Neuronal stem cell (in vitro differentiated cells): ENCODE data around the gene LRPPRC.

ENCODE experiments used
- DNase-seq: peaks from one replicate; pipeline ENCODE4 v3.0.0-alpha.2; 2013; ENCODE audit warnings: low spot score
- H2AFZ ChIP-seq: one replicate; pipeline ENCODE4 v1.6.1; 2013; ENCODE audit warnings: mild to moderate bottlenecking, low read length, inconsistent platforms
- H2AK5ac ChIP-seq: 2 replicates; pipeline ENCODE4 v1.6.1; 2013; ENCODE audit warnings: low read depth, mild to moderate bottlenecking, inconsistent platforms, low read length, moderate library complexity, mixed read lengths
- H2BK120ac ChIP-seq: 2 replicates; pipeline ENCODE4 v1.6.1; 2013; ENCODE audit warnings: low read depth, mild to moderate bottlenecking, inconsistent platforms, low read length, moderate library complexity, mixed read lengths
- H2BK12ac ChIP-seq: one replicate; pipeline ENCODE4 v1.6.1; 2013; ENCODE audit warnings: low read length, inconsistent platforms
- H2BK15ac ChIP-seq: 2 replicates; pipeline ENCODE4 v1.6.1; 2013; ENCODE audit warnings: mild to moderate bottlenecking, low read length, inconsistent platforms, mixed read lengths
- H2BK5ac ChIP-seq: one replicate; pipeline ENCODE4 v1.6.1; 2013; ENCODE audit warnings: inconsistent platforms, mild to moderate bottlenecking, low read length, moderate library complexity
- H3K14ac ChIP-seq: one replicate; pipeline ENCODE4 v1.6.1; 2013; ENCODE audit warnings: low read length, inconsistent platforms
- H3K18ac ChIP-seq: 2 replicates; pipeline ENCODE4 v1.6.1; 2013; ENCODE audit warnings: low read length, inconsistent platforms
- H3K23ac ChIP-seq: 2 replicates; pipeline ENCODE4 v1.6.1; 2013; ENCODE audit warnings: low read depth, mild to moderate bottlenecking, mixed read lengths, low read length, inconsistent platforms; ENCODE audit not compliant: poor library complexity
- H3K27ac ChIP-seq: replicated peaks from 3 replicates; pipeline ENCODE4 v1.5.1; 2013; ENCODE audit warnings: low read length, inconsistent platforms
- H3K27me3 ChIP-seq, 3 experiments: 2 replicates each; pipeline ENCODE4 v1.6.1; 2013; ENCODE audit warnings: low read length in 3 of 3, mild to moderate bottlenecking in 2 of 3, inconsistent platforms in 1 of 3, low read depth in 1 of 3, mixed read lengths in 1 of 3, moderate library complexity in 1 of 3; ENCODE audit not compliant: control insufficient read depth in 3 of 3, insufficient read depth in 3 of 3
- H3K36me3 ChIP-seq, 2 donors: replicated peaks in 1 of 2; 2 replicates each; pipeline ENCODE4 v1.6.1; 2013; ENCODE audit warnings: low read length in 2 of 2; ENCODE audit not compliant: control insufficient read depth in 2 of 2, insufficient read depth in 2 of 2
- H3K4ac ChIP-seq: 2 replicates; pipeline ENCODE4 v1.6.1; 2013; ENCODE audit warnings: inconsistent platforms, mild to moderate bottlenecking, low read length, moderate library complexity
- H3K4me1 ChIP-seq, 2 donors: 1 replicate in 1 of 2; 2 replicates in 1 of 2; pipeline ENCODE4 v1.6.1; 2013; ENCODE audit warnings: low read length in 2 of 2, low read depth in 1 of 2; ENCODE audit not compliant: control insufficient read depth in 2 of 2, insufficient read depth in 1 of 2
- H3K4me2 ChIP-seq: one replicate; pipeline ENCODE4 v1.6.1; 2013; ENCODE audit warnings: mild to moderate bottlenecking, low read length, inconsistent platforms; ENCODE audit not compliant: insufficient read depth, poor library complexity, severe bottlenecking
- H3K4me3 ChIP-seq, 2 donors: 2 replicates each; pipeline ENCODE4 v1.5.1; 2013; ENCODE audit warnings: low read length in 2 of 2, mild to moderate bottlenecking in 2 of 2, inconsistent platforms in 1 of 2, moderate library complexity in 1 of 2
- H3K79me1 ChIP-seq: one replicate; pipeline ENCODE4 v1.6.1; 2013; ENCODE audit warnings: low read depth, mild to moderate bottlenecking, inconsistent platforms, low read length, moderate library complexity
- H3K9ac ChIP-seq: one replicate; pipeline ENCODE4 v1.6.1; 2013; ENCODE audit warnings: mild to moderate bottlenecking, low read depth, low read length, inconsistent platforms; ENCODE audit not compliant: poor library complexity
- H3K9me3 ChIP-seq, 2 donors: replicated peaks in 1 of 2; 2 replicates each; pipeline versions ENCODE3 to v1.6.1; 2013; ENCODE audit warnings: low read length in 2 of 2, mild to moderate bottlenecking in 2 of 2, inconsistent platforms in 1 of 2, low read depth in 1 of 2, mixed read lengths in 1 of 2, moderate library complexity in 1 of 2; ENCODE audit not compliant: control insufficient read depth in 2 of 2, insufficient read depth in 1 of 2
- H4K8ac ChIP-seq: one replicate; pipeline ENCODE4 v1.6.1; 2013; ENCODE audit warnings: low read depth, mild to moderate bottlenecking, inconsistent platforms, low read length, moderate library complexity
- H4K91ac ChIP-seq: one replicate; pipeline ENCODE4 v1.6.1; 2013; ENCODE audit warnings: low read length, low read depth, mild to moderate bottlenecking, inconsistent platforms; ENCODE audit not compliant: poor library complexity
- WGBS, 2 donors: extraction: QIAGEN DNeasy Blood & Tissue Kit; methylation state at CpG; one replicate each; pipeline ENCODE4 v1.1.7; 2013; ENCODE audit warnings: missing lambda C conversion rate in 2 of 2, mixed read lengths in 1 of 2; ENCODE audit not compliant: insufficient read length in 2 of 2, insufficient replicate concordance in 1 of 2; ENCODE audit errors: extremely low coverage in 2 of 2; 5-methylcytosine and 5-hydroxymethylcytosine counted together

Gene LRPPRC

DNA sequence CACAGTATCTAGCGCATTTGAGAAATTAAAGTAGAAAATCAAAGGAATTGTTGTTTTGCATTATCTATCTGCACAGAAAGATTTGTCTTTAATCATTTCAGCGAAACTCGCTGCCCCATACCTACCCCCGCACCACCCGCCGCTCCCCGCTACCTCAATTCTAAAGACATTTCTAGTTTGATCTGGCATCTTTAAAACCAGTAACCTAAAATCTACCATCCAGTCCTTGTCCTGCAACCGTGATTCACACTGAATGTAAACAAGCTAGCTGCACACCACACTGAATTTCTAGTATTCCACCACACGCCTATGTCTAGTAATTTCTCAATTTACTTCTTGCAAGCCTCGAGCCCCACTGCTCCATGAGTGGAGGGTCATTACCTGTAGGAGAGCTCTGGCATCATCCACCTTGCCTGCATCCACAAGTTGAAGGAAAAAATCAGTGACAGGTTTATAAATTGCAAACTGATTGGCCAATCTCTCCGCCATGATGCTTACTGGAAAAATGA lies 96.9 kb downstream of the LRPPRC start:
- peaks cover 10 to 99% of the 10 kb centered on the region in 2 donors for H3K36me3 ChIP-seq
- no peak overlapping the region for H3K4me3 ChIP-seq
- no CpG with 5 or more reads among the region's 11 CpGs for WGBS, 2 donors
- H4K91ac ChIP-seq: no peak overlapping the region
- H4K8ac ChIP-seq: no peak overlapping the region
- H2BK120ac ChIP-seq: no peak overlapping the region
- no peak overlapping the region for H3K4me2 ChIP-seq
- no peak overlapping the region for H2AFZ ChIP-seq
- H2BK12ac ChIP-seq: no peak overlapping the region
- DNase-seq: no peak
- no peaks in the 10 kb centered on the region for H3K9me3 ChIP-seq
- H2BK15ac ChIP-seq: no peak overlapping the region
- H3K27me3 ChIP-seq: no peaks in the 10 kb centered on the region
- no peak overlapping the region for H3K4ac ChIP-seq
- H2AK5ac ChIP-seq: no peak overlapping the region
- H3K14ac ChIP-seq: no peak overlapping the region
- no peak overlapping the region for H2BK5ac ChIP-seq
- no peak overlapping the region for H3K23ac ChIP-seq
- no peak overlapping the region for H3K18ac ChIP-seq
- H3K9ac ChIP-seq: no peak overlapping the region
- H3K4me1 ChIP-seq: no peaks in the 10 kb centered on the region
- H3K79me1 ChIP-seq: no peaks in the 10 kb centered on the region
- H3K27ac ChIP-seq: no peak overlapping the region

DNA sequence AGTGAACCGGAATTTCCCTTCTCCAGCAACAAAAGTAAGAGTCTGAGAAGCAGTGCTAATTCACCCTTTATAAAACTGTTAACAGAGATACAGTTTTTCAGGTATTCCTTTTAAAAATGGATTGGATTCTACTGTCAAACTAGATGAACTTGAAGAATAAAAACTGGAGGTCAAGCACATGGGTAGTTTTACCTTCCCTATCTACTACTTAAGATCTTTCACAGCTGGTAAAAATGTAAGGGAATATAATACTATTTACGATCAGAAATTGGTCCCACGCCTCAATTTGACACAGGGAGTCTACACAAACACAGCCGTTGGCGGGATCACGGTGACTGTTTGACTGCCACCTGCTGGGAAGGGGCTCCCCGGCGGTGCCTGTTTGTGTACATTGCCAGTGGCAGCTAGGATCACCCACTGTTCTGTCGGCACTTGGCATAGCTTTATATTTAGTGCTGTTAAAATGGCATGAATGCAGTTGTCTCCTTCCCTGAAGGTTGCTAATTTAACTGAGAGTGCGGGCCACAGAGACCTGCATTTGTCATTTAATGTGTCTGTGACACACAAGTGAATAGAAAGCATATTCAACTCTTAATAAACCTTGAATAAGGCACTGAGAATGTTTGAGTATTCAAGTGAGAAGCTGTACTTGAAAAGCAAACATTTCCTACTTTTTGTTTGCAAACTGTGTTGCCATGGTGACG lies 97.5 kb downstream of the LRPPRC start:
- WGBS, 2 donors: no CpG with 5 or more reads among the region's 11 CpGs

DNA sequence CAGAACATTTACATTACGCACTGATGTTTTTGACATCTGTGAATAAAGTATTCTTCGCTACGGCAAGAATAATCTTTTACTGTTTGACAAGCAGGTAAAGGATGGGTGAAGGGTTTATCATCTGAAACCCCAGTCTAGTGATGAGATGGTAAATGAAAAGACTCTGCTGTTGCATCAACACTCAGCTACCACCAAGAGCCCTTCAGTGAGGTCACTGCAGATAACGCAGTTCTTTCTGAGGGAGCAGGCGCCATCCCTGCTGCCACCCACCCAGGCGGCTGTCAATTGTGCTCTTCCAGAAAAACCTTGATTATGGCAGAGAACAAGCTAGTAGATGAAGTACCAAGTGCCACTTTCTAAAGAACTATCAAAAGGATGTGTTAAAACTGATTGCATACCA lies 98.3 kb downstream of the LRPPRC start:
- Histone ChIP-seq H2AFZ (no peak overlapping the region), H2BK5ac (no peak overlapping the region), H3K4me3 (no peak overlapping the region), H2AK5ac (no peak overlapping the region), H3K4me2 (no peak overlapping the region), H3K4ac (no peak overlapping the region), H2BK12ac (no peak overlapping the region), H2BK15ac (no peak overlapping the region), H3K4me1 (no peaks in the 10 kb centered on the region), H3K36me3 (peaks cover 17 to 100% of the 10 kb centered on the region in 2 donors), H4K91ac (no peak overlapping the region), H3K27ac (no peak overlapping the region), H3K14ac (no peak overlapping the region), H3K9me3 (no peaks in the 10 kb centered on the region), H2BK120ac (no peak overlapping the region), H3K18ac (no peak overlapping the region), H3K23ac (no peak overlapping the region), H3K79me1 (no peaks in the 10 kb centered on the region), H3K27me3 (no peaks in the 10 kb centered on the region), H4K8ac (no peak overlapping the region), H3K9ac (no peak overlapping the region)
- DNase-seq: no peak
- WGBS, 2 donors: no CpG with 5 or more reads among the region's 6 CpGs

More for the DNA sequence above, 97.5 kb downstream of the LRPPRC start:
- no peak overlapping the region for H3K23ac ChIP-seq
- H4K91ac ChIP-seq: no peak overlapping the region
- no peak overlapping the region for H2BK5ac ChIP-seq
- no peak overlapping the region for H2BK120ac ChIP-seq
- no peak overlapping the region for H3K14ac ChIP-seq
- no peak overlapping the region for H2AFZ ChIP-seq
- DNase-seq: no peak
- no peak overlapping the region for H3K18ac ChIP-seq
- no peaks in the 10 kb centered on the region for H3K79me1 ChIP-seq
- no peak overlapping the region for H4K8ac ChIP-seq
- no peaks in the 10 kb centered on the region for H3K9me3 ChIP-seq
- H3K27ac ChIP-seq: no peak overlapping the region
- H2BK15ac ChIP-seq: no peak overlapping the region
- no peak overlapping the region for H3K4me2 ChIP-seq
- H3K27me3 ChIP-seq: no peaks in the 10 kb centered on the region
- no peak overlapping the region for H2BK12ac ChIP-seq
- H3K36me3 ChIP-seq: peaks cover 12 to 99% of the 10 kb centered on the region in 2 donors
- no peak overlapping the region for H3K4me3 ChIP-seq
- no peak overlapping the region for H3K9ac ChIP-seq
- no peaks in the 10 kb centered on the region for H3K4me1 ChIP-seq
- no peak overlapping the region for H2AK5ac ChIP-seq
- H3K4ac ChIP-seq: no peak overlapping the region

DNA sequence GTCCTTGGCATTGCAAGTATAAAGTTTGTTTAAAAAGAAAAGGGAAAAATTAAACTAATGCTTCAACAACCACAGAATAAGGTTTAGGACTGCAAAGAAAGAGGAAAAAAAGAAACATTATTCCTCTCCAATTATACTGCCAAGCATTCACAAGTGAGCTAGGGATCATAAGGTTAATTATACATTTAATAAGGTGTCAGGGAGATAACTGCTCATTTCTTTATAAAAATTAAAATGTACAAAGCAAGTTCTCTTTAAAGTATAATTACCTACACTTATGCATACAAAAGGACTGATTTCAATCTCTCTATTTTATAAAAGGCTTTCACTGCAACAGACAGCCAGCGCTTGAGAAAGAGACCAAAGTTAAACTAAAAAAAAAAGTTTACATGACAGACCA lies 98.9 kb downstream of the LRPPRC start:
- Histone ChIP-seq H3K14ac (no peak overlapping the region), H3K27me3 (no peaks in the 10 kb centered on the region), H2BK12ac (no peak overlapping the region), H3K4me1 (no peaks in the 10 kb centered on the region), H3K4me3 (no peak overlapping the region), H4K91ac (no peak overlapping the region), H3K9ac (no peak overlapping the region), H3K27ac (no peak overlapping the region), H2BK15ac (no peak overlapping the region), H2AK5ac (no peak overlapping the region), H2BK120ac (no peak overlapping the region), H2AFZ (no peak overlapping the region), H4K8ac (no peak overlapping the region), H3K79me1 (no peaks in the 10 kb centered on the region), H2BK5ac (no peak overlapping the region), H3K23ac (no peak overlapping the region), H3K4me2 (no peak overlapping the region), H3K36me3 (peaks cover 17 to 100% of the 10 kb centered on the region in 2 donors), H3K9me3 (no peaks in the 10 kb centered on the region), H3K4ac (no peak overlapping the region), H3K18ac (no peak overlapping the region)
- WGBS, 2 donors: no CpG with 5 or more reads among the region's 1 CpG
- DNase-seq: no peak
